Mammary epithelial cell (primary cell): Measurements from ENCODE around the gene THUMPD3.

Experiments
- CTCF ChIP-seq, 2 donors: IDR thresholded peaks in 1 of 2; conservative IDR thresholded peaks in 1 of 2; 2 replicates each; pipeline ENCODE4 v1.5.1; 2011 to 2012; ENCODE audit warnings: inconsistent platforms in 2 of 2, low read length in 2 of 2, mild to moderate bottlenecking in 2 of 2, control low read depth in 1 of 2, low read depth in 1 of 2; ENCODE audit not compliant: insufficient read depth in 1 of 2; ENCODE audit errors: extremely low read depth in 1 of 2
- EZH2 ChIP-seq: IDR thresholded peaks from 2 replicates; pipeline ENCODE4 v1.6.1; 2012; ENCODE audit warnings: low read length, inconsistent platforms, borderline replicate concordance

GRCh38 chr3:9400616-9401015 is 37.8 kb downstream of the THUMPD3 start:
- TF ChIP-seq CTCF (conservative IDR thresholded peaks at IDR 0.05 in 1 of 2, IDR thresholded peaks at IDR 0.05 in 1 of 2; ENCODE audit: extremely low read depth in 1 of 2, insufficient read depth in 1 of 2, low read depth in 1 of 2, low read length in 2 of 2) (no peak), EZH2 (no peak)
